ENCODE data around the gene HAS3.
"Not testable (repeated sequence)": the region's sequence is repeated elsewhere in the genome, so short reads cannot be mapped to it uniquely, and the experiment has no call there.

The HAS3 gene, protein sequence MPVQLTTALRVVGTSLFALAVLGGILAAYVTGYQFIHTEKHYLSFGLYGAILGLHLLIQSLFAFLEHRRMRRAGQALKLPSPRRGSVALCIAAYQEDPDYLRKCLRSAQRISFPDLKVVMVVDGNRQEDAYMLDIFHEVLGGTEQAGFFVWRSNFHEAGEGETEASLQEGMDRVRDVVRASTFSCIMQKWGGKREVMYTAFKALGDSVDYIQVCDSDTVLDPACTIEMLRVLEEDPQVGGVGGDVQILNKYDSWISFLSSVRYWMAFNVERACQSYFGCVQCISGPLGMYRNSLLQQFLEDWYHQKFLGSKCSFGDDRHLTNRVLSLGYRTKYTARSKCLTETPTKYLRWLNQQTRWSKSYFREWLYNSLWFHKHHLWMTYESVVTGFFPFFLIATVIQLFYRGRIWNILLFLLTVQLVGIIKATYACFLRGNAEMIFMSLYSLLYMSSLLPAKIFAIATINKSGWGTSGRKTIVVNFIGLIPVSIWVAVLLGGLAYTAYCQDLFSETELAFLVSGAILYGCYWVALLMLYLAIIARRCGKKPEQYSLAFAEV

DNA sequence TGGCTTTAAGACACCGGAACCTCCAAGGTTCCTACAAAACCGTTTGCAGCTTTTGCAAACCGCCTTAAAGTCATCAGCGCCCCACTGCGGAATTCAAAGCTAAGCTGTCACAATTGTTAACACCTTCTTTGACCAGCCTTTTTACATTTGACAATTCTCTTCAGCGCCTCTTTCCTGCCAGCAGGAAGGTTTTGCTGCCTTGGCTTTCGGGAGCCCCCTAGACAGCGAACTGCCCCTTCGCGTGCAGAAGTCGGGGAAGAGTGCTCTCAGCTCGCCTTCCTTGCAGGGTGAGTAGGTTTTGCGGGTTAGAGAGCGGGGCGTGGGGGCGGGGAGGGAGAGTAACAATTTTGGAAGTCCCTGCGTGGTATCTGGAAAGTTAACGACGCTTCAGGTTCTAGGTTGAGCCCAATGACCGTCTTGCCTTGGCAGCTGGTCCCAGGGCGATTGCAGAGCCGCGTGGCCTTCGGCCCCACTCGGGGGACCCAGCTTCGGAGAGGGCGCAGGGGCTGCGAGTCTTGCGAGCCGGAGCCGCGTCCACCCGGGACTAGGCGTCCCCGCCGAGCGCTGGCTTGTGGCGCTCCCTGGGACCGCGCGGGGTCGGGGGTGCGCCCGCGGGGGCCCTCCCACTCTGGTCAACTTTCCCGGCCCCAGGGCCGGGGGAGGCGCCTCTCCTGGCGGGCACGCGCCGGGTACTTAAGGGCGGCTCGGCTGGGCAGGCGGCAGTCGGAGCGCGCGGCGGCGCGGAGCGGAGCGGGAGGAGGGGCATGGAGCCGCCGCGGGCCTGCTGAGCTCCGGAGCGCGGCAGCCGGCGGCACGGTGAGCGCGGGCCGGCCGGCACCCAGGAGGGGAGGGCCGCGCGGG lies at the start of gene HAS3:
Gene HAS3, plus strand, starts transcription at position 153 of the 861 bp plus-strand sequence. CDS start 3,743 bp downstream, outside the sequence.
- H3K4me3 Mint-ChIP-seq = peak within 1 kb of the TSS; percentile 76

DNA sequence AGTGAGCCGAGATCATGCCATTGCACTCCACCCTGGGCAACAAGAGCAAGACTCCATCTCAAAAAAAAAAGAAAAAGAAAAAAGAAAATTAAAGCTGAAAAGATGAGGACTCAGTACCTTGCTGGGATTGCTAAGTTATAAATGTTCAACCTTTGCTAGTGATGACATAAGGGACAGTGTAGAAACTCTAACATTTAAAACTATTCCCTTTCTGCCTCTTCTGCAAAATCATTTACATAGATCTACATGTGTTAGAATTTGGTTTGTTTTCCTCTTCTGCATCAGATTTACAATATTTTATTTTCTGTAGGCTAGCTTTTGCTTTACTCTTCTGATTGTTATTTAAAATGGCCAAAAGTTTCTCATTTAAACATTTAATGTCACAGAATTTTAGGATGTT lies 49.5 kb upstream of the HAS3 start:
- Mint-ChIP-seq H3K4me3 (no peak overlapping the region), H3K9me3 (no peaks in the 10 kb centered on the region), H3K4me1 (ENCODE audit: low read depth) (no peaks in the 10 kb centered on the region), H3K27me3 (no peaks in the 10 kb centered on the region), H3K27ac (no peak overlapping the region), H3K36me3 (ENCODE audit: low read depth) (no peaks in the 10 kb centered on the region)

More for the DNA sequence above, at the start of gene HAS3:
- Mint-ChIP-seq H3K9me3 (no peaks in the 10 kb centered on the region), H3K4me1 (ENCODE audit: low read depth) (peaks cover 23% of the 10 kb centered on the region), H3K27me3 (peaks cover 32% of the 10 kb centered on the region), H3K36me3 (ENCODE audit: low read depth) (peaks cover 12% of the 10 kb centered on the region), H3K27ac (no peak within 1 kb of the TSS)

- Mint-ChIP-seq H3K4me1 (ENCODE audit: low read depth) (no peaks in the 10 kb centered on the region), H3K4me3 (no peak overlapping the region), H3K9me3 (no peaks in the 10 kb centered on the region), H3K27ac (no peak overlapping the region), H3K36me3 (ENCODE audit: low read depth) (no peaks in the 10 kb centered on the region), H3K27me3 (no peaks in the 10 kb centered on the region)
These were observed 49.0 kb upstream of the HAS3 start for GRCh38 chr16:69056421-69056820.

DNA sequence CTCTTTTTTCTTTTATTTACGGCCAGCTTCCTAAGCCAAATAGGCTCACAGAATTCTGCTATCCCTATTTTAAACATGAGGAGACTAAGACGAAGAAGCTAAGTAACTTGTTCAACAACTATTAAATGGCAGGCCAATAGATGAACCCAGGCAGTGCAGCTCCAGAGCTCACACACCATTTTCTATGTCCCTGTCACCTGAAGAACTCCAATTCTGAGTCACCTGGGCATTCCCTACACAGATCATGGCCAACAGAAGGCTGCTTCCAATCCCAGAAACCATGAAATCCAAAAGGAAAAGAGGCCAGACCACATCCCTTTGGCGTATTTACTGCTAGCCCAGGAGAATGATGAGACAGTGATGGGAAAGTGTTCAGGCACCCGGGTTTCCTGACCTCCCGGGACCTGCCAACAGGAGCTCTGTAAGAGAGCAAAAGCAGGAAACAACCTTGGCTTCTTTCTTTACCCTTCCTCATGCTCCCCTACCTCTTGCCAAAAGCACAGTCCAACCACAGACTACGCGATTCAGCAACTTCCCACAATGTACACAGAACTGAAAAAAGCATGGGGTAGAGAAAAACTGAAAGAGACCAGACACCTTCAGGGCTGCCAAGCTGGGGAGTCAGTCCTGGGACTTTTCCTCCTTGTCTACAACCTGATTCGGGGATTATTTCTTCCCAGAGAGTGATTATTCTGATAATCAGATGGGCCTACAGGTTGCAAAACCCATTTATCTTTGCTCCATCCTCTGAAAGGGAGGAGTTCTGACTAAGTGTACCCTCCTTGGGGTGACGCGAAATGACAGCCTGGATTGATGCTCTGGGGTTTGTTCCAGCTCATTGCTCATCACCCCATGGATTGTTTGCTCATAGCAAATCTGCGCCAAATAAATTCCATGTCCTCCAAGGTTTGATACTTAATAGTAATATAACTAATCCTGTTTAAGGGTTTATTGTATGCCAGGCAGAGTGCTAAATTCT lies 47.8 kb upstream of the HAS3 start:
- no peaks in the 10 kb centered on the region for H3K36me3 Mint-ChIP-seq (ENCODE audit: low read depth)
- H3K4me3 Mint-ChIP-seq = no peak overlapping the region
- no peaks in the 10 kb centered on the region for H3K4me1 Mint-ChIP-seq (ENCODE audit: low read depth)
- H3K9me3 Mint-ChIP-seq = no peaks in the 10 kb centered on the region
- H3K27me3 Mint-ChIP-seq = no peaks in the 10 kb centered on the region
- no peak overlapping the region for H3K27ac Mint-ChIP-seq

DNA sequence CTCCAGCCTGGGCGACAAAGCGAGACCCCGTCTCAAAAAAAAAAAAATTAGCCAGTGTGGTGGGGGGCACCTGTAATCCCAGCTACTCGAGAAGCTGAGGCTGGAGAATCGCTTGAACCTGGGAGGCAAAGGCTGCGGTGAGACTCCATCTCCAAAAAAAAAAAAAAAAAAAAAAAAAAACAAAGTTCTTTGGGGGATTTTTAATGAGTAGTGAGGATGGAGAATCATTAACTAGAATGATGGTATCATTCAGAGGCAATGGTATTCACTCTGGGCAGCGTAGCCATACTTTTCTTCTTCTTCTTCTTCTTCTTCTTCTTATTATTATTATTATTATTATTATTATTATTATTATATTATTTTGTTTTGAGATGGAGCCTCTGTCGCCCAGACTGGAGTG lies 42.0 kb upstream of the HAS3 start:
- H3K4me3 Mint-ChIP-seq; H3K9me3 Mint-ChIP-seq; H3K27ac Mint-ChIP-seq; H3K27me3 Mint-ChIP-seq; H3K4me1 Mint-ChIP-seq (ENCODE audit: low read depth); H3K36me3 Mint-ChIP-seq (ENCODE audit: low read depth): not testable (repeated sequence)

- H3K4me1 Mint-ChIP-seq (ENCODE audit: low read depth) = no peaks in the 10 kb centered on the region
- H3K36me3 Mint-ChIP-seq (ENCODE audit: low read depth) = peaks cover 6% of the 10 kb centered on the region
- no peaks in the 10 kb centered on the region for H3K9me3 Mint-ChIP-seq
- no peak overlapping the region for H3K4me3 Mint-ChIP-seq
- H3K27me3 Mint-ChIP-seq = no peaks in the 10 kb centered on the region
- no peak overlapping the region for H3K27ac Mint-ChIP-seq
These were observed 41.2 kb upstream of the HAS3 start for GRCh38 chr16:69064124-69064763.

DNA sequence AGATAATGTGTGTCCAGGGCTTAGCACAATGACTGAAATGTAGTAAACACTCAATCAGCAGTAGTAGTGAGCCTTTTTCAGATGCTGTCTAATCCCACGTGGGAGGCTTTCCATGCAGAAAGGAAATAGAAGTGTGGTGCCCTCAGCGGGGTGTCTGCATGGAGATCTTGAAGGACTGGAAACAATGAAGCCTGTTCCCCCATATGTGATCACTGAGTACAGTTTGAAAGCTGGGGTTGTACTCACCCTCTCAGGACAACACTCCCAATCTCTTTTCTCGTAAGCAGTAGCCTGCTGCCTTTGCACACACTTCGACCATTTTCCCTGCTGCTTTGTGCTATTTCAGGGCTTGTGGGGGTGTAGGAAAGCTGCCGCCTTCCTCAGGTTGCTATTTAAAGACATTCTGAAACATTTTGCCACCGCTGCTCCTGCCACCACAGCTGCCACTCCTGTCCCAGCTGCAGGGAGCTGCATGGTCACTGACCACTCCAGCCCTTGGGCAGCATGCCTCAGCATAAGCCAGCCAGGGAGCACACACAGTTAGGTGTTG lies 40.6 kb upstream of the HAS3 start:
- no peaks in the 10 kb centered on the region for H3K4me1 Mint-ChIP-seq (ENCODE audit: low read depth)
- H3K36me3 Mint-ChIP-seq (ENCODE audit: low read depth) = peaks cover 6% of the 10 kb centered on the region
- H3K27ac Mint-ChIP-seq = no peak overlapping the region
- no peaks in the 10 kb centered on the region for H3K27me3 Mint-ChIP-seq
- H3K9me3 Mint-ChIP-seq = no peaks in the 10 kb centered on the region
- H3K4me3 Mint-ChIP-seq = no peak overlapping the region

DNA sequence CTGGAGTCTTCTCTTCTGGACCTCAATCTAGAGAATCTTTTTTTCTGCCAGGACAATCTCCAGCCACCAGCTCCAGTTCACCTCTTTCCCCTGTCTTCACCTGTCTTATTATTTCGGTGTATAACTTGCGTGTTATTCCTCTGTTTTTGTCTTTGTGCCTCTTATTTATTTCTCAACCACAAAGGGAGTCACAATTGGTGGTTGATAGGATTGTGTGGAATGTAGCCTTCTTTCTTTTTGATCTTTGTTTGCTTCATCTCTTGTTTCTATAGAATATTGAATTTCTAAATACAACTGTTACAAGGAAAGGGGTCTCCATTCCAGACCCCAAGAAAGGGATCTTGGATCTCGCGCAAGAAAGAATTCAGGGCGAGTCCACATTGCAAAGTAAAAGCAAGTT lies 35.9 kb upstream of the HAS3 start:
- no peaks in the 10 kb centered on the region for H3K36me3 Mint-ChIP-seq (ENCODE audit: low read depth)
- H3K9me3 Mint-ChIP-seq = no peaks in the 10 kb centered on the region
- H3K27me3 Mint-ChIP-seq = no peaks in the 10 kb centered on the region
- no peak overlapping the region for H3K27ac Mint-ChIP-seq
- H3K4me3 Mint-ChIP-seq = no peak overlapping the region
- H3K4me1 Mint-ChIP-seq (ENCODE audit: low read depth) = no peaks in the 10 kb centered on the region

DNA sequence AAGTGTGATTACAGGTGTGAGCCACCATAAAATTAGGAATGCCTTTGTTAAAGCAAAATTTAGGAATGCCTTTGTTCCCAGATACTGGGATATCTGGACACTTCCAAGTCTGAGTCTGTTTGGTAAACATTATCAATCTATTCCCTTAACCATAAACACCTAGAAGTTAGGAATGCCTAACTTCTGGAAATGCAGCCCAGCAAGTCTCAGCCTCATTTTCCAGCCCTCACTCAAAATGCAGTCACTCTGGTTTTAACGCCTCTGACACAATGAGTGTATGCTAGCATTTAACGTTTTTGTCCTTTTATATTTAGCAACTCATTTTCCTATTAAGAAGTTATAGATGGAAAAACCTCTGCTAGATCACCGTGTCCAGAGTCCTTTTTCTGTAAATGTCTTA lies 34.4 kb upstream of the HAS3 start:
- Mint-ChIP-seq H3K9me3 (no peaks in the 10 kb centered on the region), H3K27ac (no peak overlapping the region), H3K36me3 (ENCODE audit: low read depth) (no peaks in the 10 kb centered on the region), H3K27me3 (no peaks in the 10 kb centered on the region), H3K4me3 (no peak overlapping the region), H3K4me1 (ENCODE audit: low read depth) (no peaks in the 10 kb centered on the region)

DNA sequence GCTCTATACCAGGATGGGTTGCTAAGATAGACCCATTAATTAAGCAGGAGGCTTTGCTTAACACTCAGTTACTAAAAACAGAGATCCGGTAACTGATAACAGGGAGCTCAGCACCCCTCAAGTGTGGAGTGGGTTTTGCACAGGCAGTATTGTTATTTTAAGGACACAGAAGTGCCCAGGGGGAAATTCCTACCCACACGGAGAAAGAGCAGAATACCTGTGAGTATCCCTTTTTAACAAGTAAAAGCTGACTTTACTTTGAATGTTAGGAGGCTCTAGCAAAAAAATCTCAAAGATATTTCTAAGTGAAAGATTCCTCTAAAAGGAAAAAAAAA lies 32.8 kb upstream of the HAS3 start:
- no peak overlapping the region for H3K27ac Mint-ChIP-seq
- no peaks in the 10 kb centered on the region for H3K9me3 Mint-ChIP-seq
- no peak overlapping the region for H3K4me3 Mint-ChIP-seq
- no peaks in the 10 kb centered on the region for H3K4me1 Mint-ChIP-seq (ENCODE audit: low read depth)
- no peaks in the 10 kb centered on the region for H3K36me3 Mint-ChIP-seq (ENCODE audit: low read depth)
- H3K27me3 Mint-ChIP-seq = no peaks in the 10 kb centered on the region

DNA sequence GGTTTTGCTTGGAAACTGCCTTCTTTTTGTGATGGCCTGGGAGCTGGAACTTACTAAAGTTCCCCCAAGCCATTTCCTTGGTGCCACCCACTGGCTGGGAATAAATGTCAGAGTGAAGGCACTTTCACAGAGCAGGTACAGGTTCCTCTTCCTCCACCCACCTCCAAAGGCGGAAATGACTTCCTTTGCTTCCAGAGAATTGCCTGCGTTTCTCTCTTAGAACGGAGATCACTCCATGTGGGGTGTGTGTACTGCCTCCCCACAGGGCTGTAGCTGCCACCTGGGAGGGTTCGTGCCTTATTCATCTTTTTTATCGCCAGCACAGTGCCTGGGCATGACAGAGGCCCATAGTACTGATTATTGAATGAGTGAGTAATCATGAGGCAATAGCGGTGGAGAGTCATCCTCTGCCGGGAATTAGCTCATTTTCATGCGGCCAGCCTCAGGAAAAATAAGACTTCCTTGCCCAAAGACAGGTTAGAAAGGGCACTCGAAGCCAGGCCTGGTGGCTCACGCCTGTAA lies 32.2 kb upstream of the HAS3 start:
- Mint-ChIP-seq H3K27me3 (no peaks in the 10 kb centered on the region), H3K4me1 (ENCODE audit: low read depth) (no peaks in the 10 kb centered on the region), H3K9me3 (no peaks in the 10 kb centered on the region), H3K36me3 (ENCODE audit: low read depth) (no peaks in the 10 kb centered on the region), H3K4me3 (no peak overlapping the region), H3K27ac (no peak overlapping the region)

DNA sequence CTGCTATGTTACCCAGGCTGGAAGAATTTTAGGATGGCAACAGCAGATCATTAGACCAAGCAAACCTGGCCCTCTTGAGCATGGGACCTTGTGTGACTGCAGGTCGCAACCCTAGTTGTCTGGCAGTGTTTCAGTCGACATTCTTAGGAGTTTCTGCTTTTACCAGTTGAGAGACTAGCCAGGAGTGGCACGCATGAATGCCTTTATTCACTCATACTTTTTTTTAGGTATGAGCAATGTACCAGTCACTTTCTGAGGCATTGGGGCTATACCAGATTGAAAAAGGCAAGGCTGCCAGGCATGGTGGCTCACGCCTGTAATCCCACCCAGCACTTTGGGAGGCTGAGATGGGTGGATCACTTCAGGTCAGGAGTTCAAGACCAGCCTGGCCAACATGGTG lies 28.2 kb upstream of the HAS3 start:
- no peak overlapping the region for H3K4me3 Mint-ChIP-seq

DNA sequence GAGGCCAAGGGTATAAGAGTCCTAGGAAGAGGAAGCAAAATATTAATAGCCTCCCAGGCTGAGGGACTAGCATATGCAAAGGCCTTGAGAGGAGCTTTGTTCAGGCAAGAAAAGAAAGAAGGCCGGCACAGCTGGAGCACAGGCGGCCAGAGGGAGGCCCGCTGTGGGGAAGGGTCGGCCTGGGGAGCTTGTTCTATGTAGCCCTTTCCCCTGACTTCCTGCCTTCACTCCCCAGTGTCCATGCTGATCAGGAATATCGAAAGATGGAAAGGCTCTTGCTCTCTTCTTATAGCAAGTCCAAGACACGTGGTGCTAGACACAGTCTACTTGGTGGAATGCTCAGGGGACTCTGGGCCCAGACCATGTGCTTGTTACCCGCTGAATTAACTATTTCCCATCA lies 27.4 kb upstream of the HAS3 start:
- Mint-ChIP-seq H3K4me1 (ENCODE audit: low read depth) (no peaks in the 10 kb centered on the region), H3K9me3 (no peaks in the 10 kb centered on the region), H3K36me3 (ENCODE audit: low read depth) (no peaks in the 10 kb centered on the region)

More for the DNA sequence above, 28.2 kb upstream of the HAS3 start:
- H3K4me1 Mint-ChIP-seq (ENCODE audit: low read depth) = no peaks in the 10 kb centered on the region
- no peaks in the 10 kb centered on the region for H3K36me3 Mint-ChIP-seq (ENCODE audit: low read depth)
- H3K27ac Mint-ChIP-seq = no peak overlapping the region
- H3K9me3 Mint-ChIP-seq = no peaks in the 10 kb centered on the region
- no peaks in the 10 kb centered on the region for H3K27me3 Mint-ChIP-seq

GRCh38 chr16:69079697-69080096 lies 25.8 kb upstream of the HAS3 start:
- no peak overlapping the region for H3K4me3 Mint-ChIP-seq
- H3K27me3 Mint-ChIP-seq = no peaks in the 10 kb centered on the region
- H3K36me3 Mint-ChIP-seq (ENCODE audit: low read depth) = peaks cover 8% of the 10 kb centered on the region
- H3K9me3 Mint-ChIP-seq = no peaks in the 10 kb centered on the region
- H3K27ac Mint-ChIP-seq = no peak overlapping the region
- no peaks in the 10 kb centered on the region for H3K4me1 Mint-ChIP-seq (ENCODE audit: low read depth)

More for the DNA sequence above, 27.4 kb upstream of the HAS3 start:
- no peaks in the 10 kb centered on the region for H3K27me3 Mint-ChIP-seq
- no peak overlapping the region for H3K27ac Mint-ChIP-seq
- no peak overlapping the region for H3K4me3 Mint-ChIP-seq
